Measurements from ENCODE around the gene CDH5. TPM values are rescaled to one million over a fixed set of nuclear protein-coding genes. Genes with fewer than 3 reads are reported as not detected.

Gene CDH5
- total and polyA plus RNA-seq, 2 of the 8 experiments (the other 6 are each of a cell fraction or from before 2014, with no cell fraction given): 0.32 TPM

- no peak overlapping the region for H3K9ac ChIP-seq (replicated peaks in 1 of 4; ENCODE audit: extremely low read depth in 1 of 4, low read depth in 3 of 4, low read length in 3 of 4)
- no peak overlapping the region for H2AFZ ChIP-seq (ENCODE audit: low read length)
- no peak overlapping the region for H2BK5ac ChIP-seq (ENCODE audit: low read depth, low read length)
- no peak overlapping the region for H2BK20ac ChIP-seq (ENCODE audit: low read length)
- no peak overlapping the region for H4K5ac ChIP-seq (ENCODE audit: insufficient read length, low read depth, low read length)
- H3K4me1 ChIP-seq (replicated peaks in 1 of 4; ENCODE audit: control insufficient read depth in 3 of 4, insufficient read depth in 4 of 4, low read length in 3 of 4): peaks cover 0 to 4% (median 0%) of the 10 kb centered on the region in 4 experiments; a peak in 1 of 7 replicates
- H3K27me3 ChIP-seq (replicated peaks in 1 of 4; ENCODE audit: control insufficient read depth in 3 of 4, extremely low read depth in 1 of 4, insufficient read depth in 3 of 4, low read length in 3 of 4): 0 out of 7 replicates have a peak, but pooled peaks cover 0 to 3% (median 0%) of the 10 kb centered on the region in 4 experiments
- no peak overlapping the region for H3K4me3 ChIP-seq (ENCODE audit: extremely low read depth in 1 of 4, insufficient read depth in 2 of 4, low read depth in 3 of 4, low read length in 4 of 4)
- H4K91ac ChIP-seq (replicated peaks; ENCODE audit: insufficient read length, low read length): no peak overlapping the region
- H3K4ac ChIP-seq (replicated peaks; ENCODE audit: insufficient read length, low read depth, low read length): no peak overlapping the region
- no peak overlapping the region for H4K8ac ChIP-seq (ENCODE audit: extremely low read depth, insufficient read depth, low read length)
- no peak overlapping the region for H3K18ac ChIP-seq (ENCODE audit: extremely low read depth, low read length)
- H3K4me2 ChIP-seq (ENCODE audit: insufficient read depth in 1 of 2, low read depth in 2 of 2, low read length in 2 of 2): no peak overlapping the region
- H2BK15ac ChIP-seq (ENCODE audit: low read length): no peak overlapping the region
- H3K36me3 ChIP-seq (ENCODE audit: control insufficient read depth in 2 of 4, insufficient read depth in 4 of 4, low read length in 3 of 4): no peaks in the 10 kb centered on the region
- H2AK5ac ChIP-seq (ENCODE audit: low read depth, low read length): no peak overlapping the region
- FAIRE-seq (no peak), DNase-seq (ENCODE audit: low read depth in 1 of 2, low spot score in 2 of 2) (no peak)
- no peak overlapping the region for H3K23ac ChIP-seq (ENCODE audit: insufficient read length)
- 43% methylated on average over 1 of the region's 1 CpG; no CpG with 5 or more reads in 1 of the 2 experiments for WGBS, 2 experiments (ENCODE audit: extremely low coverage in 1 of 2, insufficient coverage in 1 of 2, insufficient read length in 1 of 2, insufficient replicate concordance in 2 of 2, low coverage in 1 of 2, low lambda C conversion rate in 2 of 2, missing lambda C conversion rate in 1 of 2)
- ChIA-PET POLR2A (ENCODE audit: partially characterized antibody) (interaction anchor here (1.1 kb wide), 1 partner anchor 9 kb away, joined by 4 read pairs; no protein-coding TSS in a partner anchor), CTCF (ENCODE audit: partially characterized antibody) (interaction anchor here (0.8 to 1.4 kb wide), 4 partner anchors 11 to 96 kb away, joined by 3 to 4 read pairs (median 4); no protein-coding TSS in a partner anchor)
- no peak overlapping the region for H3K14ac ChIP-seq (ENCODE audit: insufficient read length)
- no peaks in the 10 kb centered on the region for H3K79me1 ChIP-seq (ENCODE audit: low read depth, low read length)
- H3K23me2 ChIP-seq (ENCODE audit: low read depth, low read length): no peaks in the 10 kb centered on the region
- no peak overlapping the region for H2BK12ac ChIP-seq (ENCODE audit: low read depth, low read length)
- no peaks in the 10 kb centered on the region for H3K9me3 ChIP-seq (ENCODE audit: insufficient read depth in 2 of 2, low read depth in 1 of 2, low read length in 1 of 2)
- no peak overlapping the region for H3K56ac ChIP-seq (replicated peaks; ENCODE audit: insufficient read length, low read depth, low read length)
- no peaks in the 10 kb centered on the region for H3K79me2 ChIP-seq (ENCODE audit: control insufficient read depth in 1 of 2, insufficient read depth in 2 of 2, low read length in 2 of 2)
- H4K20me1 ChIP-seq (replicated peaks in 1 of 2; ENCODE audit: control insufficient read depth in 1 of 2, insufficient read depth in 2 of 2, low read length in 2 of 2): no peaks in the 10 kb centered on the region
- no peak overlapping the region for H2BK120ac ChIP-seq (replicated peaks; ENCODE audit: low read depth, low read length)
- H3K27ac ChIP-seq (ENCODE audit: low read depth, low read length): no peak overlapping the region
- TF ChIP-seq CTBP2 (IDR thresholded peaks at IDR 0.05; ENCODE audit: borderline replicate concordance, insufficient read depth, insufficient read length, low read length) (no peak), POU5F1 (IDR thresholded peaks at IDR 0.05; ENCODE audit: low read depth, low read length) (no peak), GABPA (IDR thresholded peaks at IDR 0.05; ENCODE audit: borderline replicate concordance, insufficient read depth, low read length) (no peak), ASH2L (IDR thresholded peaks at IDR 0.05; ENCODE audit: low read length) (no peak), CREB1 (IDR thresholded peaks at IDR 0.05) (no peak), MAFK (IDR thresholded peaks at IDR 0.05; ENCODE audit: low read depth, low read length) (no peak), E2F6 (IDR thresholded peaks at IDR 0.05) (no peak), SAP30 (IDR thresholded peaks at IDR 0.05; ENCODE audit: insufficient read depth, insufficient replicate concordance, low read length) (no peak)
- TF ChIP-seq, protein P1, sequence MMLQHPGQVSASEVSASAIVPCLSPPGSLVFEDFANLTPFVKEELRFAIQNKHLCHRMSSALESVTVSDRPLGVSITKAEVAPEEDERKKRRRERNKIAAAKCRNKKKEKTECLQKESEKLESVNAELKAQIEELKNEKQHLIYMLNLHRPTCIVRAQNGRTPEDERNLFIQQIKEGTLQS (IDR thresholded peaks at IDR 0.05; ENCODE audit: insufficient read depth, low read depth, low read length): no peak
- TF ChIP-seq, protein P2, sequence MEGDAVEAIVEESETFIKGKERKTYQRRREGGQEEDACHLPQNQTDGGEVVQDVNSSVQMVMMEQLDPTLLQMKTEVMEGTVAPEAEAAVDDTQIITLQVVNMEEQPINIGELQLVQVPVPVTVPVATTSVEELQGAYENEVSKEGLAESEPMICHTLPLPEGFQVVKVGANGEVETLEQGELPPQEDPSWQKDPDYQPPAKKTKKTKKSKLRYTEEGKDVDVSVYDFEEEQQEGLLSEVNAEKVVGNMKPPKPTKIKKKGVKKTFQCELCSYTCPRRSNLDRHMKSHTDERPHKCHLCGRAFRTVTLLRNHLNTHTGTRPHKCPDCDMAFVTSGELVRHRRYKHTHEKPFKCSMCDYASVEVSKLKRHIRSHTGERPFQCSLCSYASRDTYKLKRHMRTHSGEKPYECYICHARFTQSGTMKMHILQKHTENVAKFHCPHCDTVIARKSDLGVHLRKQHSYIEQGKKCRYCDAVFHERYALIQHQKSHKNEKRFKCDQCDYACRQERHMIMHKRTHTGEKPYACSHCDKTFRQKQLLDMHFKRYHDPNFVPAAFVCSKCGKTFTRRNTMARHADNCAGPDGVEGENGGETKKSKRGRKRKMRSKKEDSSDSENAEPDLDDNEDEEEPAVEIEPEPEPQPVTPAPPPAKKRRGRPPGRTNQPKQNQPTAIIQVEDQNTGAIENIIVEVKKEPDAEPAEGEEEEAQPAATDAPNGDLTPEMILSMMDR (IDR thresholded peaks at IDR 0.05; ENCODE audit: control extremely low read depth in 1 of 3, insufficient read depth in 1 of 3, low read depth in 1 of 3, low read length in 3 of 3): no peak
These were observed 80.2 kb downstream of the CDH5 start for GRCh38 chr16:66446737-66447136.
